HL-60 (cell line): ENCODE data around the gene FGF16.
A peak's percentile ranks its signal among the peaks of the same experiment; 100 is the strongest.
"Not testable (repeated sequence)": the region's sequence is repeated elsewhere in the genome, so short reads cannot be mapped to it uniquely, and the experiment has no call there.

Experiments used
- DNase-seq, 2 experiments: peaks; one replicate each; pipeline ENCODE4 v3.0.0-alpha.2; 2010 to 2020; ENCODE audit warnings: low read depth in 1 of 2, low spot score in 1 of 2
- H3K27ac ChIP-seq: fragments of 250-450 bp; sonication (Bioruptor Pico); replicated peaks from 2 replicates; pipeline ENCODE4 v1.5.1; 2020; ENCODE audit warnings: mild to moderate bottlenecking, moderate library complexity
- H3K27me3 ChIP-seq: fragments of 250-450 bp; sonication (Bioruptor Pico); 2 replicates; pipeline ENCODE4 v1.5.1; 2021; ENCODE audit warnings: mild to moderate bottlenecking, moderate library complexity; ENCODE audit not compliant: insufficient read depth, poor library complexity, severe bottlenecking
- H3K4me3 ChIP-seq: replicated peaks from 2 replicates; pipeline ENCODE4 v1.5.1; 2011; ENCODE audit warnings: mild to moderate bottlenecking, control low read depth, low read length; ENCODE audit not compliant: insufficient read depth
- CTCF ChIP-seq: IDR thresholded peaks from one replicate; pipeline ENCODE4 v1.5.1; 2011; ENCODE audit warnings: low read length, control low read depth, inconsistent platforms; ENCODE audit not compliant: insufficient read depth
- GABPA ChIP-seq: IDR thresholded peaks from 2 replicates; pipeline ENCODE4 v1.6.1; 2012; ENCODE audit warnings: low read depth
- POLR2AphosphoS5 ChIP-seq: IDR thresholded peaks from 2 replicates; pipeline ENCODE4 v1.6.1; 2012; ENCODE audit warnings: low read depth
- REST ChIP-seq: IDR thresholded peaks from 2 replicates; pipeline ENCODE4 v1.6.1; 2012; ENCODE audit warnings: low read depth; ENCODE audit not compliant: insufficient replicate concordance
- SPI1 ChIP-seq: IDR thresholded peaks from 2 replicates; pipeline ENCODE4 v1.6.1; 2012; ENCODE audit warnings: low read depth, mild to moderate bottlenecking, borderline replicate concordance
- long read RNA-seq: library from polyadenylated mRNA; unstranded; transcript quantifications from one replicate; pipeline ENCODE4 v2.0.0, GENCODE V29; 2020

The FGF16 gene
- long read RNA-seq, result 0 reads

GRCh38 chrX:77446908-77447652 lies at the start of gene FGF16:
FGF16 (plus strand) TSS chrX:77447389; CDS start chrX:77447675, 286 bp downstream.
- Histone ChIP-seq H3K27me3 (no peaks in the 10 kb centered on the region), H3K4me3 (no peak within 1 kb of the TSS), H3K27ac (no peak within 1 kb of the TSS)
- TF ChIP-seq POLR2AphosphoS5 (no peak), SPI1 (no peak), GABPA (no peak), CTCF (no peak), REST (no peak)
- DNase-seq, result peak in 1 of 2 experiments; percentile 14

- Histone ChIP-seq H3K27ac (no peak overlapping the region), H3K4me3 (no peak overlapping the region), H3K27me3 (no peaks in the 10 kb centered on the region)
- no peak for TF ChIP-seq POLR2AphosphoS5
- TF ChIP-seq REST, result no peak
- DNase-seq, result no peak
Observed at GRCh38 chrX:77398330-77398954, 48.7 kb upstream of the FGF16 start.

GRCh38 chrX:77404419-77404818 lies 42.8 kb upstream of the FGF16 start:
- TF ChIP-seq CTCF (no peak), SPI1 (no peak), GABPA (no peak), POLR2AphosphoS5 (no peak), REST (no peak)
- Histone ChIP-seq H3K27me3 (no peaks in the 10 kb centered on the region), H3K27ac (no peak overlapping the region), H3K4me3 (no peak overlapping the region)
- no peak for DNase-seq

GRCh38 chrX:77407821-77408220 lies 39.4 kb upstream of the FGF16 start:
- not testable (repeated sequence) for H3K27me3 ChIP-seq, H3K4me3 ChIP-seq, H3K27ac ChIP-seq, DNase-seq
